Upper lobe of left lung (tissue), 4 donors: ENCODE results near the gene SEMA5A.

Experiments
- CTCF ChIP-seq, 6 experiments: fragments of 450-650 bp in 4 of 6; fragments of 200-600 bp in 2 of 6; sonication (generic) in 2 of 6; IDR thresholded peaks; one replicate each; pipeline ENCODE4 v1.5.1; 2016 to 2019; ENCODE audit warnings: antibody characterized with exemption in 6 of 6
- EP300 ChIP-seq, 4 donors: sonication (generic); formaldehyde crosslinking; IDR thresholded peaks; one replicate each; pipeline ENCODE4 v1.5.1; 2017; ENCODE audit warnings: antibody characterized with exemption in 4 of 4, control low read depth in 2 of 4
- POLR2A ChIP-seq, 4 donors: fragments of 450-650 bp; IDR thresholded peaks; one replicate each; pipeline ENCODE4 v1.5.1; 2016 to 2017; ENCODE audit warnings: antibody characterized with exemption in 4 of 4, mild to moderate bottlenecking in 2 of 4
- POLR2AphosphoS5 ChIP-seq, 2 donors: sonication (generic); formaldehyde crosslinking; IDR thresholded peaks; one replicate each; pipeline ENCODE4 v1.5.1; 2017; ENCODE audit warnings: antibody characterized with exemption in 2 of 2

DNA sequence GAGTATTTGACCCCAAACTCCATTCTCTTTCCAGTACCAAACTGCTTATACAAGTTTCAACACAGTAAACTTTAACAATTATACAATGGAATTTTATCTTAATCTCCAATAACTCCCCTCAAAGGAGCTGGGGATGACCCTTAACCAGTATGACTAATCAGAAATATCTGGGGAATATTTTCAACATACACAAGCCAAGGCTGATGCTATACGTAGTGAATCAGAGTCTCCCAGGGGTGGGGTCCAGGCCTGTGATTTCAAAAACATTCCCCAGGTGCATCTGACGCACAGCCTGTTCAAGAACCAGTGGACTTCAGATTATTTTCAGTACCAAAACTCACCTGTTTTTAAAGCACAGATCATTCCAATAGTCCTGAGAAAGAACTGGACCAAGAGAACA lies 11.8 kb upstream of the SEMA5A start:
- TF ChIP-seq CTCF (IDR thresholded peaks at IDR 0.05) (no peak), POLR2A (IDR thresholded peaks at IDR 0.05) (no peak), EP300 (IDR thresholded peaks at IDR 0.05) (no peak), POLR2AphosphoS5 (IDR thresholded peaks at IDR 0.05) (no peak)
